ENCODE data around the gene PHF21A. TPM values are rescaled to one million over a fixed set of nuclear protein-coding genes. Genes with fewer than 3 reads are reported as not detected.

Gene PHF21A
- total RNA-seq, 1 experiment from 2014 or later = 29.4 TPM

DNA sequence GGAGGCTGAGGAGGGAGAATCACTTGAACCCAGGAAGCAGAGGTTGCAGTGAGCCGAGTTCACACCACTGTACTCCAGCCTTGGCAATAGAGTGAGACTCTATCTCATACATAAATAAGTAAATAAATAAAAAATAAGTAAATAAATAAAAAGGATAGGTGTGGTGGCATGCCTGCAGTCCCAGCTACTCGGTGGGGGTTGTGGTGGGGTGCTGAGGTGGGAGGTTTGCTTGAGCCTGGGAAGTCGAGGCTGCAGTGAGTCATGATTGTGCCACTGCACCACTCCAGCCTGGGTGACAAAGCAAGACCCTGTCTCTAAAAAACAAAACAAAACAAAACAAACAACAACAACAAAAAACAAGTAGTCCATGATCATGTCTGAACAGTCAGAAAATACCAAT is 195.7 kb downstream of the PHF21A start (continued):
- TF ChIP-seq, protein P1, sequence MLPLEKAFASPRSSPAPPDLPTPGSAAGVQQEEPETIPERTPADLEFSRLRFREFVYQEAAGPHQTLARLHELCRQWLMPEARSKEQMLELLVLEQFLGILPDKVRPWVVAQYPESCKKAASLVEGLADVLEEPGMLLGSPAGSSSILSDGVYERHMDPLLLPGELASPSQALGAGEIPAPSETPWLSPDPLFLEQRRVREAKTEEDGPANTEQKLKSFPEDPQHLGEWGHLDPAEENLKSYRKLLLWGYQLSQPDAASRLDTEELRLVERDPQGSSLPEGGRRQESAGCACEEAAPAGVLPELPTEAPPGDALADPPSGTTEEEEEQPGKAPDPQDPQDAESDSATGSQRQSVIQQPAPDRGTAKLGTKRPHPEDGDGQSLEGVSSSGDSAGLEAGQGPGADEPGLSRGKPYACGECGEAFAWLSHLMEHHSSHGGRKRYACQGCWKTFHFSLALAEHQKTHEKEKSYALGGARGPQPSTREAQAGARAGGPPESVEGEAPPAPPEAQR (CRISPR knock-in tag; IDR thresholded peaks at IDR 0.05) = no peak
- TF ChIP-seq, protein P2, sequence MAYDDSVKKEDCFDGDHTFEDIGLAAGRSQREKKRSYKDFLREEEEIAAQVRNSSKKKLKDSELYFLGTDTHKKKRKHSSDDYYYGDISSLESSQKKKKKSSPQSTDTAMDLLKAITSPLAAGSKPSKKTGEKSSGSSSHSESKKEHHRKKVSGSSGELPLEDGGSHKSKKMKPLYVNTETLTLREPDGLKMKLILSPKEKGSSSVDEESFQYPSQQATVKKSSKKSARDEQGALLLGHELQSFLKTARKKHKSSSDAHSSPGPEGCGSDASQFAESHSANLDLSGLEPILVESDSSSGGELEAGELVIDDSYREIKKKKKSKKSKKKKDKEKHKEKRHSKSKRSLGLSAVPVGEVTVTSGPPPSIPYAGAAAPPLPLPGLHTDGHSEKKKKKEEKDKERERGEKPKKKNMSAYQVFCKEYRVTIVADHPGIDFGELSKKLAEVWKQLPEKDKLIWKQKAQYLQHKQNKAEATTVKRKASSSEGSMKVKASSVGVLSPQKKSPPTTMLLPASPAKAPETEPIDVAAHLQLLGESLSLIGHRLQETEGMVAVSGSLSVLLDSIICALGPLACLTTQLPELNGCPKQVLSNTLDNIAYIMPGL (CRISPR knock-in tag; IDR thresholded peaks at IDR 0.05) = no peak
- TF ChIP-seq, protein P3, sequence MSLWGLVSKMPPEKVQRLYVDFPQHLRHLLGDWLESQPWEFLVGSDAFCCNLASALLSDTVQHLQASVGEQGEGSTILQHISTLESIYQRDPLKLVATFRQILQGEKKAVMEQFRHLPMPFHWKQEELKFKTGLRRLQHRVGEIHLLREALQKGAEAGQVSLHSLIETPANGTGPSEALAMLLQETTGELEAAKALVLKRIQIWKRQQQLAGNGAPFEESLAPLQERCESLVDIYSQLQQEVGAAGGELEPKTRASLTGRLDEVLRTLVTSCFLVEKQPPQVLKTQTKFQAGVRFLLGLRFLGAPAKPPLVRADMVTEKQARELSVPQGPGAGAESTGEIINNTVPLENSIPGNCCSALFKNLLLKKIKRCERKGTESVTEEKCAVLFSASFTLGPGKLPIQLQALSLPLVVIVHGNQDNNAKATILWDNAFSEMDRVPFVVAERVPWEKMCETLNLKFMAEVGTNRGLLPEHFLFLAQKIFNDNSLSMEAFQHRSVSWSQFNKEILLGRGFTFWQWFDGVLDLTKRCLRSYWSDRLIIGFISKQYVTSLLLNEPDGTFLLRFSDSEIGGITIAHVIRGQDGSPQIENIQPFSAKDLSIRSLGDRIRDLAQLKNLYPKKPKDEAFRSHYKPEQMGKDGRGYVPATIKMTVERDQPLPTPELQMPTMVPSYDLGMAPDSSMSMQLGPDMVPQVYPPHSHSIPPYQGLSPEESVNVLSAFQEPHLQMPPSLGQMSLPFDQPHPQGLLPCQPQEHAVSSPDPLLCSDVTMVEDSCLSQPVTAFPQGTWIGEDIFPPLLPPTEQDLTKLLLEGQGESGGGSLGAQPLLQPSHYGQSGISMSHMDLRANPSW (CRISPR knock-in tag; conservative IDR thresholded peaks at IDR 0.05; ENCODE audit: low read depth) = no peak
- no peak for TF ChIP-seq CREB1 (CRISPR knock-in tag; IDR thresholded peaks at IDR 0.05)
- TF ChIP-seq, protein P4, sequence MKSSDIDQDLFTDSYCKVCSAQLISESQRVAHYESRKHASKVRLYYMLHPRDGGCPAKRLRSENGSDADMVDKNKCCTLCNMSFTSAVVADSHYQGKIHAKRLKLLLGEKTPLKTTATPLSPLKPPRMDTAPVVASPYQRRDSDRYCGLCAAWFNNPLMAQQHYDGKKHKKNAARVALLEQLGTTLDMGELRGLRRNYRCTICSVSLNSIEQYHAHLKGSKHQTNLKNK (CRISPR knock-in tag; IDR thresholded peaks at IDR 0.05) = no peak

DNA sequence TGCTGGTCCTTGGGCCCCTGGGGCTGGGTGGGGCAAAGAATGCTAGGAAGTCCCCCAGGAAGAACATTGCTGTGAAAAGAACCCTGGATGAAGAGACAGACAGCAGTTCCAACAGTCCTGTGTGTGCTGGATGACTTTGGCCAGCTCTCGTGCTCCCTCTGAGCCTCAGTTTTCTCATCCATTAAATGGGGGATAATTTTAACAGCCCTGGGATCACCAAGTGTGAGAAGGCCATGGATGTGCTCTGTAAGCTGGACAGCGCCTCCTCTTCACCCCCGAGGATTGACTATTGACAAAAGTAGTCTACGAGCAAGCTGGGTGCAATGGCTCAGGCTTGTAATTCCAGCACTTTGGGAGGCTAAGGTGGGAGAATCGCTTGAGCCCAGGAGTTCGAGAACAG is 196.3 kb downstream of the PHF21A start:
- Mint-ChIP-seq H3K4me3 (peak overlapping the region; percentile 92; the same call in 1 of the 2 replicates), H3K9me3 (no peaks in the 10 kb centered on the region), H3K4me1 (peaks cover 25% of the 10 kb centered on the region), H3K27me3 (ENCODE audit: low read depth) (peaks cover 2% of the 10 kb centered on the region; the same call in 1 of the 2 replicates), H3K27ac (no peak overlapping the region), H3K36me3 (peaks cover 25% of the 10 kb centered on the region)
- DNase-seq (ENCODE audit: low spot score) (no peak), ATAC-seq (no peak)
- TF ChIP-seq ZNF138 (CRISPR knock-in tag; conservative IDR thresholded peaks at IDR 0.05) = no peak
- TF ChIP-seq, protein P5, sequence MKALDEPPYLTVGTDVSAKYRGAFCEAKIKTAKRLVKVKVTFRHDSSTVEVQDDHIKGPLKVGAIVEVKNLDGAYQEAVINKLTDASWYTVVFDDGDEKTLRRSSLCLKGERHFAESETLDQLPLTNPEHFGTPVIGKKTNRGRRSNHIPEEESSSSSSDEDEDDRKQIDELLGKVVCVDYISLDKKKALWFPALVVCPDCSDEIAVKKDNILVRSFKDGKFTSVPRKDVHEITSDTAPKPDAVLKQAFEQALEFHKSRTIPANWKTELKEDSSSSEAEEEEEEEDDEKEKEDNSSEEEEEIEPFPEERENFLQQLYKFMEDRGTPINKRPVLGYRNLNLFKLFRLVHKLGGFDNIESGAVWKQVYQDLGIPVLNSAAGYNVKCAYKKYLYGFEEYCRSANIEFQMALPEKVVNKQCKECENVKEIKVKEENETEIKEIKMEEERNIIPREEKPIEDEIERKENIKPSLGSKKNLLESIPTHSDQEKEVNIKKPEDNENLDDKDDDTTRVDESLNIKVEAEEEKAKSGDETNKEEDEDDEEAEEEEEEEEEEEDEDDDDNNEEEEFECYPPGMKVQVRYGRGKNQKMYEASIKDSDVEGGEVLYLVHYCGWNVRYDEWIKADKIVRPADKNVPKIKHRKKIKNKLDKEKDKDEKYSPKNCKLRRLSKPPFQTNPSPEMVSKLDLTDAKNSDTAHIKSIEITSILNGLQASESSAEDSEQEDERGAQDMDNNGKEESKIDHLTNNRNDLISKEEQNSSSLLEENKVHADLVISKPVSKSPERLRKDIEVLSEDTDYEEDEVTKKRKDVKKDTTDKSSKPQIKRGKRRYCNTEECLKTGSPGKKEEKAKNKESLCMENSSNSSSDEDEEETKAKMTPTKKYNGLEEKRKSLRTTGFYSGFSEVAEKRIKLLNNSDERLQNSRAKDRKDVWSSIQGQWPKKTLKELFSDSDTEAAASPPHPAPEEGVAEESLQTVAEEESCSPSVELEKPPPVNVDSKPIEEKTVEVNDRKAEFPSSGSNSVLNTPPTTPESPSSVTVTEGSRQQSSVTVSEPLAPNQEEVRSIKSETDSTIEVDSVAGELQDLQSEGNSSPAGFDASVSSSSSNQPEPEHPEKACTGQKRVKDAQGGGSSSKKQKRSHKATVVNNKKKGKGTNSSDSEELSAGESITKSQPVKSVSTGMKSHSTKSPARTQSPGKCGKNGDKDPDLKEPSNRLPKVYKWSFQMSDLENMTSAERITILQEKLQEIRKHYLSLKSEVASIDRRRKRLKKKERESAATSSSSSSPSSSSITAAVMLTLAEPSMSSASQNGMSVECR (CRISPR knock-in tag; IDR thresholded peaks at IDR 0.05; ENCODE audit: borderline replicate concordance) = 0 out of 2 replicates have a peak, but pooled peaks have one; percentile 21
- ChIA-PET CTCF (interaction anchor here (0.6 to 4.0 kb wide), 3 partner anchors 27 to 82 kb away, joined by 3 to 33 read pairs (median 5); no protein-coding TSS in a partner anchor), POLR2A (no interaction called here)

DNA sequence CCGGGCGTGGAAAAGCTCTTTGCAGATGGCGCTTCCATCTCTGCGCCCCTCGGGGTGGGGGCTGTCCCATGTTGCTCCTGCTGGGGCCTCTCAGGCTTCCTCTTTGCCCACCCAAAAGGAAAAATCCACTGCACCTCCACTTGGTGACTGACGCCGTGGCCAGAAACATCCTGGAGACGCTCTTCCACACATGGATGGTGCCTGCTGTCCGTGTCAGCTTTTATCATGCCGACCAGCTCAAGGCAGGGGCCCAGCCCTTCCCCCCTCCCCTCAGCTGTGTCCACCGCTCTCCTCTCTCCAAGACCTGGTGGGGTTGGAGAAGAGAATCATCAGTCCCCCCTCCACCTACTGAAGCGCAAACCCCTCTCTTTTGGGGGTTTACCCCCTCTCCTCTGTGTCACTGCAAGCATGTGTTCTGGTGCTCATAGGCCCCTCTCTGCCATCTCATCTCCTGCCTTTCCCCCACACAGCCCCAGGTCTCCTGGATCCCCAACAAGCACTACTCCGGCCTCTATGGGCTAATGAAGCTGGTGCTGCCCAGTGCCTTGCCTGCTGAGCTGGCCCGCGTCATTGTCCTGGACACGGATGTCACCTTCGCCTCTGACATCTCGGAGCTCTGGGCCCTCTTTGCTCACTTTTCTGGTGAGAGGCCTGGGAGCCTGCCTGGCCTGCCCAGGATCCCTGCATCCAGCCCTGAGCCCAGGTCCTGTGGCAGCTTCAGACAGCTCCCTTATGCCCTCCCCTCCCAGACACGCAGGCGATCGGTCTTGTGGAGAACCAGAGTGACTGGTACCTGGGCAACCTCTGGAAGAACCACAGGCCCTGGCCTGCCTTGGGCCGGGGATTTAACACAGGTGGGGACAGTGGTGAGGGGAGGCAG is 197.0 kb downstream of the PHF21A start:
- peak overlapping the region; percentile 92 for H3K4me3 Mint-ChIP-seq
- H3K36me3 Mint-ChIP-seq = peaks cover 25% of the 10 kb centered on the region
- peaks cover 2% of the 10 kb centered on the region; the same call in 1 of the 2 replicates for H3K27me3 Mint-ChIP-seq (ENCODE audit: low read depth)
- H3K4me1 Mint-ChIP-seq = peaks cover 31% of the 10 kb centered on the region
- ATAC-seq (no peak), DNase-seq (ENCODE audit: low spot score) (peak; percentile 8)
- peak overlapping the region; percentile 52 for H3K27ac Mint-ChIP-seq
- ChIA-PET POLR2A (interaction anchor here (0.6 to 1.1 kb wide), 4 partner anchors 8 to 319 kb away, joined by 3 to 4 read pairs (median 4); no protein-coding TSS in a partner anchor), CTCF (interaction anchor here (1.0 to 4.0 kb wide), 7 partner anchors 27 to 82 kb away, joined by 3 to 33 read pairs (median 5); no protein-coding TSS in a partner anchor)
- H3K9me3 Mint-ChIP-seq = no peaks in the 10 kb centered on the region
- no peak for TF ChIP-seq KAT7 (CRISPR knock-in tag; IDR thresholded peaks at IDR 0.05; ENCODE audit: borderline replicate concordance)
- no peak for TF ChIP-seq CREB1 (CRISPR knock-in tag; IDR thresholded peaks at IDR 0.05)
- TF ChIP-seq, protein P6, sequence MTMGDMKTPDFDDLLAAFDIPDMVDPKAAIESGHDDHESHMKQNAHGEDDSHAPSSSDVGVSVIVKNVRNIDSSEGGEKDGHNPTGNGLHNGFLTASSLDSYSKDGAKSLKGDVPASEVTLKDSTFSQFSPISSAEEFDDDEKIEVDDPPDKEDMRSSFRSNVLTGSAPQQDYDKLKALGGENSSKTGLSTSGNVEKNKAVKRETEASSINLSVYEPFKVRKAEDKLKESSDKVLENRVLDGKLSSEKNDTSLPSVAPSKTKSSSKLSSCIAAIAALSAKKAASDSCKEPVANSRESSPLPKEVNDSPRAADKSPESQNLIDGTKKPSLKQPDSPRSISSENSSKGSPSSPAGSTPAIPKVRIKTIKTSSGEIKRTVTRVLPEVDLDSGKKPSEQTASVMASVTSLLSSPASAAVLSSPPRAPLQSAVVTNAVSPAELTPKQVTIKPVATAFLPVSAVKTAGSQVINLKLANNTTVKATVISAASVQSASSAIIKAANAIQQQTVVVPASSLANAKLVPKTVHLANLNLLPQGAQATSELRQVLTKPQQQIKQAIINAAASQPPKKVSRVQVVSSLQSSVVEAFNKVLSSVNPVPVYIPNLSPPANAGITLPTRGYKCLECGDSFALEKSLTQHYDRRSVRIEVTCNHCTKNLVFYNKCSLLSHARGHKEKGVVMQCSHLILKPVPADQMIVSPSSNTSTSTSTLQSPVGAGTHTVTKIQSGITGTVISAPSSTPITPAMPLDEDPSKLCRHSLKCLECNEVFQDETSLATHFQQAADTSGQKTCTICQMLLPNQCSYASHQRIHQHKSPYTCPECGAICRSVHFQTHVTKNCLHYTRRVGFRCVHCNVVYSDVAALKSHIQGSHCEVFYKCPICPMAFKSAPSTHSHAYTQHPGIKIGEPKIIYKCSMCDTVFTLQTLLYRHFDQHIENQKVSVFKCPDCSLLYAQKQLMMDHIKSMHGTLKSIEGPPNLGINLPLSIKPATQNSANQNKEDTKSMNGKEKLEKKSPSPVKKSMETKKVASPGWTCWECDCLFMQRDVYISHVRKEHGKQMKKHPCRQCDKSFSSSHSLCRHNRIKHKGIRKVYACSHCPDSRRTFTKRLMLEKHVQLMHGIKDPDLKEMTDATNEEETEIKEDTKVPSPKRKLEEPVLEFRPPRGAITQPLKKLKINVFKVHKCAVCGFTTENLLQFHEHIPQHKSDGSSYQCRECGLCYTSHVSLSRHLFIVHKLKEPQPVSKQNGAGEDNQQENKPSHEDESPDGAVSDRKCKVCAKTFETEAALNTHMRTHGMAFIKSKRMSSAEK (CRISPR knock-in tag; IDR thresholded peaks at IDR 0.05; ENCODE audit: borderline replicate concordance) = no peak
- no peak for TF ChIP-seq RELA (CRISPR knock-in tag; IDR thresholded peaks at IDR 0.05; ENCODE audit: borderline replicate concordance)
- TF ChIP-seq NR1H2 (CRISPR knock-in tag; IDR thresholded peaks at IDR 0.05) = no peak
- TF ChIP-seq, protein P7, sequence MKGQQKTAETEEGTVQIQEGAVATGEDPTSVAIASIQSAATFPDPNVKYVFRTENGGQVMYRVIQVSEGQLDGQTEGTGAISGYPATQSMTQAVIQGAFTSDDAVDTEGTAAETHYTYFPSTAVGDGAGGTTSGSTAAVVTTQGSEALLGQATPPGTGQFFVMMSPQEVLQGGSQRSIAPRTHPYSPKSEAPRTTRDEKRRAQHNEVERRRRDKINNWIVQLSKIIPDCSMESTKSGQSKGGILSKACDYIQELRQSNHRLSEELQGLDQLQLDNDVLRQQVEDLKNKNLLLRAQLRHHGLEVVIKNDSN (CRISPR knock-in tag; IDR thresholded peaks at IDR 0.05) = no peak

Data from WTC11 (cell line).